DND-41 (cell line): ENCODE data around the gene DLGAP4.

Experiments
- ATAC-seq: fragments of 200-7000 bp; cut with Tn5 transposase; 3 replicates; pipeline ENCODE4 v1.9.1; 2021; ENCODE audit warnings: low read depth; ENCODE audit not compliant: insufficient read depth
- DNase-seq: peaks from one replicate; pipeline ENCODE4 v3.0.0-alpha.2; 2020
- H2AFZ ChIP-seq: 2 replicates; pipeline ENCODE4 v1.6.0; 2012; ENCODE audit warnings: low read depth, low read length
- H3K27ac ChIP-seq: 2 replicates; pipeline ENCODE4 v1.5.1; 2012; ENCODE audit warnings: low read length, inconsistent platforms
- H3K27me3 ChIP-seq: fragments of 200-600 bp; sonication (generic); 2 replicates; pipeline ENCODE4 v1.6.0; 2012; ENCODE audit warnings: low read length, mild to moderate bottlenecking, inconsistent platforms; ENCODE audit not compliant: insufficient read depth, poor library complexity
- H3K36me3 ChIP-seq: 2 replicates; pipeline ENCODE4 v1.5.1; 2012; ENCODE audit warnings: low read length, inconsistent platforms; ENCODE audit not compliant: insufficient read depth
- H3K4me1 ChIP-seq: 2 replicates; pipeline ENCODE4 v1.5.1; 2012; ENCODE audit warnings: mild to moderate bottlenecking, low read length; ENCODE audit not compliant: insufficient read depth
- H3K4me2 ChIP-seq: 2 replicates; pipeline ENCODE4 v1.6.0; 2012; ENCODE audit warnings: mild to moderate bottlenecking, moderate library complexity, low read length, inconsistent platforms; ENCODE audit not compliant: insufficient read depth
- H3K4me3 ChIP-seq, 2 experiments: fragments of 200-600 bp in 1 of 2; shearing (Covaris generic) in 1 of 2; 2 replicates each; pipeline ENCODE4 v1.5.1; 2012 to 2016; ENCODE audit warnings: inconsistent platforms in 2 of 2, low read length in 2 of 2, mild to moderate bottlenecking in 2 of 2, low read depth in 1 of 2, moderate library complexity in 1 of 2
- H3K79me2 ChIP-seq: 2 replicates; pipeline ENCODE4 v1.6.0; 2012; ENCODE audit warnings: low read length, inconsistent platforms; ENCODE audit not compliant: insufficient read depth
- H3K9ac ChIP-seq: 2 replicates; pipeline ENCODE4 v1.6.0; 2012; ENCODE audit warnings: low read depth, mild to moderate bottlenecking, inconsistent platforms, low read length, moderate library complexity
- H3K9me3 ChIP-seq: 2 replicates; pipeline ENCODE4 v1.5.1; 2012; ENCODE audit warnings: low read length, moderate library complexity, mild to moderate bottlenecking, inconsistent platforms; ENCODE audit not compliant: insufficient read depth, severe bottlenecking
- H4K20me1 ChIP-seq: 2 replicates; pipeline ENCODE4 v1.6.0; 2012; ENCODE audit warnings: low read length; ENCODE audit not compliant: insufficient read depth
- CTCF ChIP-seq: IDR thresholded peaks from 2 replicates; pipeline ENCODE4 v1.5.1; 2012; ENCODE audit warnings: borderline replicate concordance, low read length, moderate library complexity, mild to moderate bottlenecking; ENCODE audit not compliant: poor library complexity, severe bottlenecking; ENCODE audit errors: extremely low read depth
- EZH2 ChIP-seq: IDR thresholded peaks from 3 replicates; pipeline ENCODE4 v1.6.1; 2012; ENCODE audit warnings: borderline replicate concordance, low read depth, mild to moderate bottlenecking, moderate library complexity, low read length, inconsistent platforms; ENCODE audit not compliant: severe bottlenecking

Gene DLGAP4

GRCh38 chr20:36467076-36467999, 161.2 kb downstream of the DLGAP4 start:
- Histone ChIP-seq H3K79me2 (peaks cover 36% of the 10 kb centered on the region), H4K20me1 (peaks cover 37% of the 10 kb centered on the region), H3K9me3 (no peaks in the 10 kb centered on the region), H3K27ac (no peak overlapping the region), H3K4me3 (no peak overlapping the region), H3K27me3 (no peaks in the 10 kb centered on the region), H3K4me1 (peaks cover 30% of the 10 kb centered on the region), H3K4me2 (no peak overlapping the region), H3K36me3 (no peaks in the 10 kb centered on the region), H2AFZ (no peak overlapping the region), H3K9ac (no peak overlapping the region)
- DNase-seq: peak; percentile 58
- peak; percentile 58 for ATAC-seq
- TF ChIP-seq EZH2 (no peak), CTCF (no peak)

- DNase-seq (no peak), ATAC-seq (no peak)
- H3K36me3 ChIP-seq: no peaks in the 10 kb centered on the region
- H3K27ac ChIP-seq: no peak overlapping the region
- TF ChIP-seq CTCF (no peak), EZH2 (no peak)
- no peak overlapping the region for H2AFZ ChIP-seq
- H3K4me1 ChIP-seq: peaks cover 20% of the 10 kb centered on the region
- no peak overlapping the region for H3K4me2 ChIP-seq
- H3K4me3 ChIP-seq: no peak overlapping the region
- H4K20me1 ChIP-seq: peaks cover 37% of the 10 kb centered on the region
- H3K27me3 ChIP-seq: no peaks in the 10 kb centered on the region
- H3K79me2 ChIP-seq: peaks cover 29% of the 10 kb centered on the region
- no peak overlapping the region for H3K9ac ChIP-seq
- H3K9me3 ChIP-seq: no peaks in the 10 kb centered on the region
Measured at GRCh38 chr20:36468149-36469000, 162.2 kb downstream of the DLGAP4 start.

GRCh38 chr20:36469973-36470372, 163.8 kb downstream of the DLGAP4 start:
- Histone ChIP-seq H3K9ac (no peak overlapping the region), H3K4me3 (no peak overlapping the region), H3K27me3 (no peaks in the 10 kb centered on the region), H2AFZ (no peak overlapping the region), H3K9me3 (no peaks in the 10 kb centered on the region), H3K36me3 (no peaks in the 10 kb centered on the region), H4K20me1 (peaks cover 37% of the 10 kb centered on the region), H3K4me1 (peaks cover 10% of the 10 kb centered on the region), H3K4me2 (no peak overlapping the region), H3K79me2 (peaks cover 22% of the 10 kb centered on the region), H3K27ac (no peak overlapping the region)
- TF ChIP-seq EZH2: no peak
- TF ChIP-seq CTCF: no peak
- ATAC-seq (no peak), DNase-seq (no peak)
